ENCODE results near the gene C2orf49.
"Not testable (repeated sequence)": the region's sequence is repeated elsewhere in the genome, so short reads cannot be mapped to it uniquely, and the experiment has no call there.

Gene C2orf49

GRCh38 chr2:105321875-105322646 lies 15.3 kb upstream of the C2orf49 start:
- DNase-seq = no peak

- no peak for DNase-seq
Measured at GRCh38 chr2:105323111-105323510, 14.2 kb upstream of the C2orf49 start.

- DNase-seq = no peak
Measured at GRCh38 chr2:105324101-105324500, 13.2 kb upstream of the C2orf49 start.

GRCh38 chr2:105324732-105325131 lies 12.6 kb upstream of the C2orf49 start:
- no peak for DNase-seq

DNA sequence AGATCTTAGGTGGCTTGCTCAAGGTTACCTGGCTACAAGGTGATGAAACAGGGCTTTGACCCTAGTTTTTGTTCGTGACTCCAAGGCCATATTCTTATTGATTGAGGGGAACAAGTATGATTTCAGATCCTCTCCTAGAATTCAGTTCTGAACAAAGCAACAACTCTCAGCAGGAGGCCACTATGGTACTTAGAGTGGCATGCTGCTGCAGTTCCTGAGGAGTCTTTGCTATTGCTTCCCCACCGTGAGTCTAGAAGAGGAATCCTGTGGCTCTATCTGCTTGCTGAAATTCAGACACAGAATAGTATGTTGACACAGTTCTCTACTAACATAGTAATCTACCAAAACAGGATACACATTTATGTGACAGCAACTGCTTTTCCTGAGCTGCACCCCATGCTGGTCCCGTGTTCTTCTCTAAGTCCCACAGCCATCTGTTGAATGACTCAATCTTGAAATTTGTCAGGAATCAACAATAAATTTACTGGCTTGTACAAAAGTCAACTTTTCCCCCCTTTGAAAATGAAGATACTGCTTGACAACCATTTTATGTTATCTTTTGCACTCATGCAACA lies 11.9 kb upstream of the C2orf49 start:
- no peak for DNase-seq

DNA sequence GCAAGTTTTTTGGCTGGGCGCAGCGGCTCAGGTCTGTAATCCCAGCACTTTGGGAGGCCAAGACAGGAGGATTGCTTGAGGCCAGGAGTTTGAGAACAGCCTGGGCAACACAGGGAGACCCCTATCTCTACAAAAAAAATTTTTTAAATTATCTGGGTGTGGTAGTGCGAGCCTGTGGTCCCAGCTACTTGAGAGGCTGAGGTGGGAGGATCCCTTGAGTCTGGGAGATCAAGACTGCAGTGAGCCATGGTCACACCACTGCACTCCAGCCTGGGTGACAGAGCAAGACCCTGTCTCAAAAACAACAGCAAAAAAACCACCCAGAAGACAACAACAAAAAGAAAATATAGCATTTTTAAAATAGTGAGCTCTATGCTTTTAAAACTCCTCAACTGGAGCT lies 10.1 kb upstream of the C2orf49 start:
- not testable (repeated sequence) for DNase-seq

- no peak for DNase-seq
Measured at GRCh38 chr2:105327690-105328089, 9.7 kb upstream of the C2orf49 start.

GRCh38 chr2:105328281-105329196 lies 8.8 kb upstream of the C2orf49 start:
- peak; percentile 1 for DNase-seq

DNA sequence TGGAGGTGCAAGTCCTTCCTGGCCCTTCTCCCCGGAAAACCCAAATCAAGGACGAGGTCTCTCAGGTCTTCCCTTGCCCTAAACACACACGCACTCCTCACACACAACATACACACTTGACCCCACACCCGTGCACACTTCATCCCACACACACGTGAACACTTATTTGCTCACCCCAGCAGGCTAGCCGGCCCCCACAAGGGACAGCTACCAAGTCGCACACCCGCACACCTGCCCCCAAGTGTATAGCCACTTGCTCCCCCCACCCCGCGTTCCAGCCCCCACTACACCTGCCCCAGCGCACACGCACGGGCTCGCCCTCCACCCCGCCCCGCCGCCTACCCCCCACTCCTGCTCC lies 8.2 kb upstream of the C2orf49 start:
- DNase-seq = no peak

GRCh38 chr2:105329561-105330495 lies 7.5 kb upstream of the C2orf49 start, which contains the start of gene TGFBRAP1:
TSS of gene TGFBRAP1 (minus strand) at chr2:105329735. CDS start at chr2:105308301, 21,434 bp downstream.
- DNase-seq = peak; percentile 36

- DNase-seq = no peak
Measured at GRCh38 chr2:105330681-105331375, 6.5 kb upstream of the C2orf49 start.

DNA sequence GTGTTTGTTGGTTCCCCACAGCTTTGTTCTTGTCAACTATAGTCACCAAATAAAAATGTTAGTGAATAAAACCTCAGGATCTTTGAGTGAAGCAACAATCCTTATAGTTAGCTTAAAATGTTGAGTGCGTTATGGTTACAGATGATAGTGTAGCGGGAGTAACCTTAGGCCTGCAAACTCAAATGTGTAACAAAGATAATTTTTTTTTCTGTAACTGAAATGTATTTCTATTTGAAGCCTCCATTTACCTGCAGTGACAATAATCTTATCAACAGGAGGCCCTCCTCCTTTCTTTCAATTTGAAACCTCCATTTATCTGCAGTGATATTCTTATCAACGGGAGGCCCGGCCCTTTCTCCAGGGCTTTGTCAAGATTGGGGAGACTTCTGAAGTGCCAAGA lies 3.1 kb upstream of the C2orf49 start:
- no peak for DNase-seq

- no peak for DNase-seq
Measured at GRCh38 chr2:105335469-105335868, 1.9 kb upstream of the C2orf49 start.

DNA sequence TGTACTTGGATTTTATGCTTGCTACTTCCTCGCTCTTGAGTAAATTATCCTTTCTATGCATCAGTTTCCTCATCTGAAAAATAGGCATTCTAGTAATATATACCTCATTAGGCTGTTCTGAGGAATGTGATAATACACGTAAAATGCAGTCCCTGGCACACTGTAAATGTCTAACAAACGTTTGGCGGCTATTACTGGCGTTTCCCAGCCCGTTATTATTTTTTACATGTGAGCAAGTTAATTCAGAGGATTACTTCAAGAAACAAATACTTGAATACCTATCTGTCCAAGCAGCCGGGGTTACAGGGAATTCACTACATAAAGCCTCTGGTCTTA lies 586 bp upstream of the C2orf49 start:
- no peak for DNase-seq

- no peak for DNase-seq
Measured at GRCh38 chr2:105338020-105338385, 663 bp downstream of the C2orf49 start.

- no peak for DNase-seq
Measured at GRCh38 chr2:105339414-105339813, 2.1 kb downstream of the C2orf49 start.

- no peak for DNase-seq
Measured at GRCh38 chr2:105344704-105345345, 7.5 kb downstream of the C2orf49 start.

- no peak for DNase-seq
Measured at GRCh38 chr2:105357122-105357521, 19.8 kb downstream of the C2orf49 start.

DNA sequence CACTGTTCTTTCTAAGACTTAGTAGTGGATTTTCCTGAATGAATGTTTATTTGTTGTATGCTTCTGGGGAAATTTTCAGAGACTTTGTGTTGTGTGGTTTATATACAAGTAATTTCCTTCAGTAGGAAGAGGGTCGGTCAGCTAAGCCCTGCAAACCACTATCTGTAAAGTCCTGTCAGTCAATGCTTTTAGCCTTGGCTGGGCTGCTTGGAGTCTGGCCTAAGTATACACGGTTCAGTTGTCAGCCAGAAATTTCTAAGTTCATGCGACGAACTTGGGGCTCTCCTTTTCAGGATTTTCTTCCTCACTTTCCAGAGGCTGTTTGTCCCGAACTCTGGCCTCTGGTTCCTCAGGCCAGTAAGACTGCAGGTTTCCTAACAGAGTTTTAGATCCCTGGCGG lies 21.3 kb downstream of the C2orf49 start:
- no peak for DNase-seq

DNA sequence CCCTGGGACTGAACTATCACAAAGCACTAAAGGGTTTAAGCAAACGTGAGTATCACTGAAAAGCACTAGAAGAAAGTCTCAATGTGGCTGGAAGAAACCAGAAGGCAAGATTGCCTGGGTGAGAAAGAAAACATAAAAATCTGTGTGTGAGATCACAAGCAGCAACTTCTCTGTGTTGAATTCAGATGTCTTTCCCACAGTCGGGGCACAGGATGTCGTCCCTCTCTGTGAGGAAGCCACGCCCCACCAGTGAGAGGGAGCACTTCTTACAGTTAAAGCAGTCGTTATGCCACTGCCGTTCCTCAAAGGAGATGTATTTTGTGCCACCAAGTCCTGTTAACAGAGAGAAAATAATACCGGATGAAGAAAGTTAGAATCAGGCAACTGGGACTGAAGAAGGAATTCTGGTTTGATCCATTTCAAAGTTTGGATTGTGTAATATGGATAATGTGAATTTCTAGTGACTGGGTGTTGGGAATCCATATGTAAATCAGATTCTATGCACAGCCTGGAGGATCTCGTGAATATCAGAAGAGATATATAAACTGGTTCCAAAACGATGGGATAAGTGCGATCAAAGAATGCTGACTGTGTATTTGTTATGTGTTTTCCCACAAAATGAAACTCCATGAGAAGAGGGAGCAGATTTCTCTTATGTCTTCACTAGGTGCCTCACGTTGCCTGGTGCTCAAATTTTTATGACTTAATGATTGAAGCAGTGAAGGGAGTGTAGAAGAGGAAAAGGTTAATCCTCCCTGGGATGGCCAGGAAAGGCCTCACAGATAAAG lies 24.0 kb downstream of the C2orf49 start:
- DNase-seq = peak; percentile 38

All from activated CD4-positive, alpha-beta T cell treated with anti-CD3 and anti-CD28 coated beads, Interleukin-2, amount 50 U/mL, for 1 hour (primary cell).